C4-2B (cell line): Measurements from ENCODE around the gene SLC2A13.
"Not testable (repeated sequence)": the region's sequence is repeated elsewhere in the genome, so short reads cannot be mapped to it uniquely, and the experiment has no call there.

Experiments used
- ZFX ChIP-seq: fragments of 450-650 bp; IDR thresholded peaks from 2 replicates; pipeline ENCODE4 v1.6.1; 2017
- TF ChIP-seq, protein P1 (sequence below): fragments of 450-650 bp; conservative IDR thresholded peaks from 2 replicates; pipeline ENCODE4 v1.5.1; 2017; ENCODE audit warnings: mild to moderate bottlenecking

DNA sequence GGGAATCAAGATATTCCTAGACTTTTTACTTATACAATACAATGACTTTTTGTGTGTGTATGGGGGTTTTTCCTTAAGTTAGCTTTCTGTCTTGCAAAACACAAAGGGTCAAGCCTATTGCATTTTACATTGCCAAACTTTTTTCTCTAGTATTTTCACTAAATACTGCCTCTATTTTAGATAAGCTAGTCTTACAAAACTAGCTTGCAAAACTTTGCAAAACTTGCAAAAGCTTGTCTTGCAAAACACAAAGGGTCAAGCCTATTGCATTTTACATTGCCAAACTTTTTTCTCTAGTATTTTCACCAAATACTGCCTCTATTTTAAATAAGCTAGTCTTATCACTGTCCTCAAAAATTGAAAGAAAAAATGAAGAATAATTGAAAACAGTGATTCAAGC, 183.3 kb downstream of the SLC2A13 start:
- TF ChIP-seq, protein P1, sequence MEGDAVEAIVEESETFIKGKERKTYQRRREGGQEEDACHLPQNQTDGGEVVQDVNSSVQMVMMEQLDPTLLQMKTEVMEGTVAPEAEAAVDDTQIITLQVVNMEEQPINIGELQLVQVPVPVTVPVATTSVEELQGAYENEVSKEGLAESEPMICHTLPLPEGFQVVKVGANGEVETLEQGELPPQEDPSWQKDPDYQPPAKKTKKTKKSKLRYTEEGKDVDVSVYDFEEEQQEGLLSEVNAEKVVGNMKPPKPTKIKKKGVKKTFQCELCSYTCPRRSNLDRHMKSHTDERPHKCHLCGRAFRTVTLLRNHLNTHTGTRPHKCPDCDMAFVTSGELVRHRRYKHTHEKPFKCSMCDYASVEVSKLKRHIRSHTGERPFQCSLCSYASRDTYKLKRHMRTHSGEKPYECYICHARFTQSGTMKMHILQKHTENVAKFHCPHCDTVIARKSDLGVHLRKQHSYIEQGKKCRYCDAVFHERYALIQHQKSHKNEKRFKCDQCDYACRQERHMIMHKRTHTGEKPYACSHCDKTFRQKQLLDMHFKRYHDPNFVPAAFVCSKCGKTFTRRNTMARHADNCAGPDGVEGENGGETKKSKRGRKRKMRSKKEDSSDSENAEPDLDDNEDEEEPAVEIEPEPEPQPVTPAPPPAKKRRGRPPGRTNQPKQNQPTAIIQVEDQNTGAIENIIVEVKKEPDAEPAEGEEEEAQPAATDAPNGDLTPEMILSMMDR = not testable (repeated sequence)
- TF ChIP-seq ZFX = not testable (repeated sequence)
